GM21360 (cell line): ENCODE measurements around the gene MYH11.
"Not testable (repeated sequence)": the region's sequence is repeated elsewhere in the genome, so short reads cannot be mapped to it uniquely, and the experiment has no call there.

Experiments used
- ATAC-seq: cut with Tn5 transposase; IDR thresholded peaks from one replicate; pipeline ENCODE4 v1.9.1; 2021; ENCODE audit warnings: mild to moderate bottlenecking, moderate library complexity; ENCODE audit not compliant: unreplicated experiment

Gene MYH11

GRCh38 chr16:15757077-15757386 lies 99.8 kb downstream of the MYH11 start:
- no peak for ATAC-seq

GRCh38 chr16:15754821-15755534 lies 101.8 kb downstream of the MYH11 start:
- no peak for ATAC-seq

GRCh38 chr16:15752717-15753488 lies 103.9 kb downstream of the MYH11 start:
- ATAC-seq: no peak

- ATAC-seq: no peak
These were observed 104.9 kb downstream of the MYH11 start for GRCh38 chr16:15751940-15752339.

- no peak for ATAC-seq
These were observed 106.8 kb downstream of the MYH11 start for GRCh38 chr16:15749985-15750384.

GRCh38 chr16:15749371-15749770 lies 107.5 kb downstream of the MYH11 start:
- ATAC-seq: no peak

- no peak for ATAC-seq
These were observed 108.2 kb downstream of the MYH11 start for GRCh38 chr16:15748654-15749053.

GRCh38 chr16:15747937-15748336 lies 108.9 kb downstream of the MYH11 start:
- no peak for ATAC-seq

GRCh38 chr16:15746332-15746731 lies 110.5 kb downstream of the MYH11 start:
- no peak for ATAC-seq

- ATAC-seq: no peak
These were observed 113.2 kb downstream of the MYH11 start for GRCh38 chr16:15743657-15744056.

- ATAC-seq: no peak
These were observed 114.1 kb downstream of the MYH11 start for GRCh38 chr16:15742716-15743115.

GRCh38 chr16:15741207-15741871 lies 115.5 kb downstream of the MYH11 start:
- no peak for ATAC-seq

GRCh38 chr16:15739950-15740349 lies 116.9 kb downstream of the MYH11 start:
- ATAC-seq: no peak

- ATAC-seq: no peak
These were observed 117.4 kb downstream of the MYH11 start for GRCh38 chr16:15739464-15739863.

- ATAC-seq: no peak
These were observed 119.6 kb downstream of the MYH11 start for GRCh38 chr16:15737140-15737644.

- ATAC-seq: no peak
These were observed 120.3 kb downstream of the MYH11 start for GRCh38 chr16:15736529-15736928.

- no peak for ATAC-seq
These were observed 121.2 kb downstream of the MYH11 start for GRCh38 chr16:15735610-15736009.

- no peak for ATAC-seq
These were observed 124.4 kb downstream of the MYH11 start for GRCh38 chr16:15732416-15732815.

GRCh38 chr16:15729152-15729551 lies 127.7 kb downstream of the MYH11 start:
- ATAC-seq: no peak

- ATAC-seq: not testable (repeated sequence)
These were observed 129.1 kb downstream of the MYH11 start for GRCh38 chr16:15727697-15728096.

- no peak for ATAC-seq
These were observed 130.1 kb downstream of the MYH11 start for GRCh38 chr16:15726715-15727114.
